CD8-positive, alpha-beta memory T cell (primary cell): Measurements from ENCODE around the gene SLC6A9. TPM values are rescaled to one million over a fixed set of nuclear protein-coding genes. Genes with fewer than 3 reads are reported as not detected.
A peak's percentile ranks its signal among the peaks of the same experiment; 100 is the strongest.

Experiments
- CTCF ChIA-PET: fragments of 350-600 bp; sonication (Branson Sonifier 250); formaldehyde crosslinking; loops from one replicate; lab custom pipeline; 2021; ENCODE audit warnings: antibody characterized with exemption; lab: Charles Lee
- POLR2A ChIA-PET: fragments of 350-600 bp; sonication (Branson Sonifier 250); formaldehyde crosslinking; loops from one replicate; lab custom pipeline; 2021; ENCODE audit warnings: antibody characterized with exemption; lab: Charles Lee
- DNase-seq, 5 donors: peaks; one replicate each; pipeline versions ENCODE4 v3.0.0 to v3.0.0-alpha.2; 2020 to 2022; ENCODE audit warnings: mixed read lengths in 1 of 5
- H3K27ac ChIP-seq: one replicate; pipeline ENCODE4 v1.7.0; 2013; ENCODE audit warnings: low read depth, mild to moderate bottlenecking, low read length, moderate library complexity
- H3K27me3 ChIP-seq: 2 replicates; pipeline ENCODE4 v1.7.0; 2013; ENCODE audit warnings: low read length, mild to moderate bottlenecking; ENCODE audit not compliant: insufficient read depth, poor library complexity, severe bottlenecking
- H3K36me3 ChIP-seq: 2 replicates; pipeline ENCODE4 v1.7.0; 2013; ENCODE audit warnings: mild to moderate bottlenecking, low read length, moderate library complexity; ENCODE audit not compliant: insufficient read depth
- H3K4me1 ChIP-seq: 2 replicates; pipeline ENCODE4 v1.7.0; 2013; ENCODE audit warnings: mild to moderate bottlenecking, low read length, moderate library complexity; ENCODE audit not compliant: insufficient read depth
- H3K4me3 ChIP-seq: 2 replicates; pipeline ENCODE4 v1.7.0; 2013; ENCODE audit warnings: mild to moderate bottlenecking, low read length
- H3K9me3 ChIP-seq: 2 replicates; pipeline ENCODE4 v1.7.0; 2013; ENCODE audit warnings: mild to moderate bottlenecking, low read length
- H3K27ac Mint-ChIP-seq, 8 donors: one replicate each; pipeline ENCODE4 v1.8.0; 2020 to 2021; ENCODE audit warnings: mixed read lengths in 8 of 8, mild to moderate bottlenecking in 6 of 8, inconsistent platforms in 3 of 8, moderate library complexity in 3 of 8
- H3K27me3 Mint-ChIP-seq, 2 donors: one replicate each; pipeline ENCODE4 v1.8.0; 2020 to 2021; ENCODE audit warnings: mixed read lengths in 2 of 2, mild to moderate bottlenecking in 1 of 2, moderate library complexity in 1 of 2
- H3K36me3 Mint-ChIP-seq, 3 donors: one replicate each; pipeline ENCODE4 v1.8.0; 2020 to 2021; ENCODE audit warnings: mixed read lengths in 3 of 3, inconsistent platforms in 1 of 3, mild to moderate bottlenecking in 1 of 3
- H3K4me1 Mint-ChIP-seq, 3 donors: one replicate each; pipeline ENCODE4 v1.8.0; 2020 to 2021; ENCODE audit warnings: mixed read lengths in 3 of 3, inconsistent platforms in 1 of 3, mild to moderate bottlenecking in 1 of 3
- H3K4me3 Mint-ChIP-seq, 7 donors: one replicate each; pipeline ENCODE4 v1.8.0; 2020 to 2021; ENCODE audit warnings: mixed read lengths in 7 of 7, mild to moderate bottlenecking in 6 of 7, moderate library complexity in 4 of 7, inconsistent platforms in 2 of 7
- H3K9me3 Mint-ChIP-seq, 5 donors: one replicate each; pipeline ENCODE4 v1.8.0; 2020 to 2022; ENCODE audit warnings: mixed read lengths in 5 of 5, mild to moderate bottlenecking in 3 of 5, moderate library complexity in 2 of 5, inconsistent platforms in 1 of 5
- polyA plus RNA-seq: library from polyadenylated mRNA; unstranded; fragments of 300-500 nt; fragmentation: Illumina TruSeq; gene quantifications from one replicate; pipeline ENCODE4 v1.2.3, GENCODE V29; 2021
- total RNA-seq, 2 experiments: library from RNA; stranded (reverse); gene quantifications; one replicate each; pipeline ENCODE4 v1.2.3, GENCODE V29; 2021

The SLC6A9 gene
- total and polyA plus RNA-seq, 3 experiments from 2014 or later: 0.21 to 7.3 (median 6.8) TPM

- peak within 1 kb of the TSS; percentile 86 to 98 (median 94) for H3K4me3 Mint-ChIP-seq
- DNase-seq: peak; percentile 86 to 94 (median 94)
- Histone ChIP-seq H3K4me3 (peak within 1 kb of the TSS; percentile 85), H3K27ac (peak within 1 kb of the TSS; percentile 79), H3K4me1 (peaks cover 46% of the 10 kb centered on the region), H3K27me3 (no peaks in the 10 kb centered on the region), H3K9me3 (no peaks in the 10 kb centered on the region), H3K36me3 (peaks cover 21% of the 10 kb centered on the region)
- no peaks in the 10 kb centered on the region for H3K9me3 Mint-ChIP-seq
- peak within 1 kb of the TSS; percentile 86 to 99 (median 93) for H3K27ac Mint-ChIP-seq
- ChIA-PET CTCF (interaction anchor here (0.8 to 2.5 kb wide), 3 partner anchors 28 to 62 kb away, joined by 3 to 12 read pairs (median 5); partner anchors contain the start of gene IPO13), POLR2A (interaction anchor here (1.0 to 1.6 kb wide), 2 partner anchors 28 to 325 kb away, joined by 4 to 9 read pairs; partner anchors contain the start of genes IPO13 and KDM4A)
- H3K36me3 Mint-ChIP-seq: peaks cover 3 to 54% (median 9%) of the 10 kb centered on the region in 3 donors
- peaks cover 0 to 6% of the 10 kb centered on the region in 2 donors for H3K27me3 Mint-ChIP-seq
- H3K4me1 Mint-ChIP-seq: peaks cover 57 to 67% (median 66%) of the 10 kb centered on the region in 3 donors
These were observed 56.6 kb downstream of the SLC6A9 start, which contains the start of gene ATP6V0B for GRCh38 chr1:43974443-43975248. Gene ATP6V0B, plus strand, starts transcription at chr1:43974960. Its CDS starts 81 bp downstream, at chr1:43975041.

GRCh38 chr1:43973981-43974442 lies 57.2 kb downstream of the SLC6A9 start:
- peaks cover 3 to 54% (median 9%) of the 10 kb centered on the region in 3 donors for H3K36me3 Mint-ChIP-seq
- H3K4me3 Mint-ChIP-seq: peak overlapping the region; percentile 86 to 98 (median 94)
- H3K27me3 Mint-ChIP-seq: peaks cover 0 to 6% of the 10 kb centered on the region in 2 donors
- peak overlapping the region; percentile 85 for H3K4me3 ChIP-seq
- DNase-seq: no peak
- no peaks in the 10 kb centered on the region for H3K9me3 ChIP-seq
- no peaks in the 10 kb centered on the region for H3K27me3 ChIP-seq
- peaks cover 51% of the 10 kb centered on the region for H3K4me1 ChIP-seq
- CTCF ChIA-PET: interaction anchor here (1.8 to 2.5 kb wide), 2 partner anchors 27 to 31 kb away, joined by 5 to 12 read pairs; partner anchors contain the start of gene IPO13
- peak overlapping the region; percentile 79 for H3K27ac ChIP-seq
- POLR2A ChIA-PET: interaction anchor here (0.8 kb wide), 1 partner anchor 27 kb away, joined by 3 read pairs; the partner anchor contains the start of gene IPO13
- peaks cover 21% of the 10 kb centered on the region for H3K36me3 ChIP-seq
- H3K4me1 Mint-ChIP-seq: peaks cover 62 to 73% (median 70%) of the 10 kb centered on the region in 3 donors
- no peaks in the 10 kb centered on the region for H3K9me3 Mint-ChIP-seq
- peak overlapping the region; percentile 83 to 99 (median 93) for H3K27ac Mint-ChIP-seq

GRCh38 chr1:43971336-43971980 lies 59.8 kb downstream of the SLC6A9 start:
- no peak overlapping the region for H3K27ac Mint-ChIP-seq
- POLR2A ChIA-PET: no interaction called here
- CTCF ChIA-PET: interaction anchor here (1.3 to 2.0 kb wide), 2 partner anchors 14 to 37 kb away, joined by 3 to 8 read pairs; no protein-coding TSS in a partner anchor

DNA sequence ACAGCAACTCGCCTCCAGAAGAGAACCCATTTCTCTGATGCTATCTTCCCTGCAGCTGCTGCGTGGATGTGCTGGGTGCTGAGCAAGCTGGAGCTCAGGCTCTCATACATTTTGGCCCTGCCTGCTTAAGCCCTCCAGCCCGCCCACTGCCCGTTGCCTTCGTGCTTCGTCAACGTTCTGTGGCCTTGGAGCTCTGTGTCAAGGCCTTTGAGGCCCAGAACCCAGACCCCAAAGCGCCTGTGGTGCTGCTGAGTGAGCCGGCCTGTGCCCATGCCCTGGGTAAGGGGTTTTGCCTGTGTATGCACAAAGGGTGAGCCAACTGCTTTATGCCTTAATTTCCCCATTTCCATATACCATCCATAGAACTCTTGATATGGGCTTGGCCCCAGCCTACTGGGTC lies 60.4 kb downstream of the SLC6A9 start:
- Mint-ChIP-seq H3K9me3 (no peaks in the 10 kb centered on the region), H3K4me3 (peak overlapping the region; percentile 93 to 97 (median 94)), H3K27ac (peak overlapping the region in 2 of 8 donors; percentile 42 to 60), H3K27me3 (no peaks in the 10 kb centered on the region), H3K36me3 (peaks cover 0 to 35% (median 0%) of the 10 kb centered on the region in 3 donors), H3K4me1 (peaks cover 35 to 44% (median 41%) of the 10 kb centered on the region in 3 donors)
- DNase-seq: no peak
- Histone ChIP-seq H3K36me3 (peaks cover 3% of the 10 kb centered on the region), H3K9me3 (no peaks in the 10 kb centered on the region), H3K4me3 (no peak overlapping the region), H3K4me1 (peaks cover 25% of the 10 kb centered on the region), H3K27ac (no peak overlapping the region), H3K27me3 (no peaks in the 10 kb centered on the region)
- CTCF ChIA-PET: interaction anchor here (1.3 to 2.0 kb wide), 2 partner anchors 13 to 36 kb away, joined by 3 to 8 read pairs; no protein-coding TSS in a partner anchor
- POLR2A ChIA-PET: no interaction called here

More at GRCh38 chr1:43971336-43971980, 59.8 kb downstream of the SLC6A9 start:
- H3K4me3 ChIP-seq: no peak overlapping the region
- H3K9me3 ChIP-seq: no peaks in the 10 kb centered on the region
- Mint-ChIP-seq H3K27me3 (no peaks in the 10 kb centered on the region), H3K9me3 (no peaks in the 10 kb centered on the region), H3K4me1 (peaks cover 40 to 49% (median 46%) of the 10 kb centered on the region in 3 donors), H3K4me3 (peak overlapping the region; percentile 93 to 97 (median 94)), H3K36me3 (peaks cover 0 to 37% (median 0%) of the 10 kb centered on the region in 3 donors)
- H3K27ac ChIP-seq: no peak overlapping the region
- H3K4me1 ChIP-seq: peaks cover 30% of the 10 kb centered on the region
- no peak for DNase-seq
- H3K27me3 ChIP-seq: no peaks in the 10 kb centered on the region
- peaks cover 7% of the 10 kb centered on the region for H3K36me3 ChIP-seq

DNA sequence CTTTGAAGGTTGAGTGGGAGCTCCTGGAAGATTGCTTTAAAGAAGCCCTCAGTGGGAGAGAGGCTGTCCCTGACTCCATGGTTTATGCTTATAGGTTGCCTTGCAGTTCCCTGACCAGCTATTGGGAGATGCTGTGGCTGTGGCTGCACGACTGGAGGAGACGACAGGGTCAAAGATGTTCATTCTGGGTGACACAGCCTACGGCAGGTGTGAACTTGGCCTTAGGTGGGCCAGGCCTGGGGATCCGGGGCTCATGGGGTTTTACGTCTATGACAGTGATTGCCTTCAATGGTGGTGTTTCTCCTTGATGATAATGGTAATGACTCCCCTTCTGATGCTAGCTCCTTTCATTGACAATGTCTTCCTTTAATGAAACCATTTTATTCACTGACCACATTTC lies 60.8 kb downstream of the SLC6A9 start:
- CTCF ChIA-PET: interaction anchor here (1.3 to 2.0 kb wide), 4 partner anchors 13 to 36 kb away, joined by 3 to 8 read pairs (median 6); partner anchors contain the start of gene IPO13
- Histone ChIP-seq H3K36me3 (peaks cover 3% of the 10 kb centered on the region), H3K4me3 (peak overlapping the region; percentile 67), H3K27ac (peak overlapping the region; percentile 46), H3K27me3 (no peaks in the 10 kb centered on the region), H3K9me3 (no peaks in the 10 kb centered on the region), H3K4me1 (peaks cover 21% of the 10 kb centered on the region)
- Mint-ChIP-seq H3K4me1 (peaks cover 32 to 40% (median 37%) of the 10 kb centered on the region in 3 donors), H3K9me3 (no peaks in the 10 kb centered on the region), H3K4me3 (peak overlapping the region; percentile 93 to 97 (median 94)), H3K36me3 (peaks cover 0 to 31% (median 0%) of the 10 kb centered on the region in 3 donors), H3K27ac (peak overlapping the region in 6 of 8 donors; percentile 61 to 99 (median 89)), H3K27me3 (no peaks in the 10 kb centered on the region)
- POLR2A ChIA-PET: interaction anchor here (1.2 kb wide), 1 partner anchor 24 kb away, joined by 5 read pairs; the partner anchor contains the start of gene IPO13
- no peak for DNase-seq

DNA sequence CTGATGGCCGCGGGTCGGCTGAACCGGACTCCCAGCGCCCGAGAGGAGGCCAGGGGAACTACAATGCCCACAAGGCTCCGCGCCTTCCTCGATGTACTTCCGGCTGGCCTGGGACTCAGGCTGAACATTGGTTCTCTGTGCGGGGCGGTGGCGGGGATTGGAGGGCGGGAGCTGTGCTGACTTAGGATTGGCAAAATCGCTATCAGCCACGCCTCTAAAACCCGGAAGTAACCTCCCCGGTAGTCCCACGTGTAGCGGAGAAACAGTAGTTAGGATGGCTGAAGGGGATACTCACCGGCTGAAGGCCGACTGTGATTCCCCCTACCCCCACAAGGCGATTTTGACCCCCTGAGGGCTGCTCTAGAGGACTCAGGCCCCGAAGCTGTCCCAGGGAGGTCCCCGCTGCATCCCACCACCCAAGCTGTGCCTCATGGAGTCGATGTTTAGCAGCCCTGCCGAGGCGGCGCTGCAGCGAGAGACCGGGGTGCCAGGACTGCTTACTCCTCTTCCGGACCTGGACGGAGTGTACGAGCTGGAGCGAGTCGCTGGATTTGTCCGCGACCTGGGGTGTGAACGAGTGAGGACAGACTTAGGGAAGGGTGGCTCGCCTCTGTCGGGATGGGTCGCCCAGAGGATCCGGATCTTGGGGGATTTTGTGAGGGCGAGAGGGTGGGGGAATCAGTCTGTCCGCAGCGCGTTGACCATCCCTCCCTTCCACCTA lies 61.4 kb downstream of the SLC6A9 start, which contains the start of gene DPH2:
Gene DPH2, plus strand, starts transcription at position 265 of the 721 bp plus-strand sequence. Its CDS starts 166 bp downstream, at position 431.
- Histone ChIP-seq H3K27ac (peak within 1 kb of the TSS; percentile 46), H3K27me3 (no peaks in the 10 kb centered on the region), H3K4me3 (peak within 1 kb of the TSS; percentile 67), H3K9me3 (no peaks in the 10 kb centered on the region), H3K36me3 (peaks cover 3% of the 10 kb centered on the region), H3K4me1 (peaks cover 20% of the 10 kb centered on the region)
- ChIA-PET CTCF (interaction anchor here (1.3 to 2.0 kb wide), 4 partner anchors 12 to 35 kb away, joined by 3 to 8 read pairs (median 6); partner anchors contain the start of gene IPO13), POLR2A (interaction anchor here (0.8 to 1.2 kb wide), 2 partner anchors 22 to 23 kb away, joined by 5 to 6 read pairs; partner anchors contain the start of gene IPO13)
- Mint-ChIP-seq H3K4me1 (peaks cover 32 to 37% (median 34%) of the 10 kb centered on the region in 3 donors), H3K27ac (peak within 1 kb of the TSS; percentile 46 to 99 (median 88)), H3K9me3 (no peaks in the 10 kb centered on the region), H3K36me3 (peaks cover 0 to 30% (median 0%) of the 10 kb centered on the region in 3 donors), H3K4me3 (peak within 1 kb of the TSS; percentile 93 to 97 (median 94)), H3K27me3 (no peaks in the 10 kb centered on the region)
- DNase-seq: peak; percentile 88 to 96 (median 92)
